Stimulated activated CD4-positive, alpha-beta T cell treated with anti-CD3 and anti-CD28 coated beads, Interleukin-1b, Interleukin-23, amount 100 ng/mL, for 4 hours (primary cell): ENCODE measurements around the gene FARS2.

Experiments used
- DNase-seq, 2 donors: peaks; one replicate each; pipeline ENCODE4 v3.0.0-alpha.2; 2020; ENCODE audit warnings: low read depth in 2 of 2

FARS2 gene

GRCh38 chr6:5754904-5755303, 493.6 kb downstream of the FARS2 start:
- no peak for DNase-seq

- no peak for DNase-seq
These were observed 498.3 kb downstream of the FARS2 start for GRCh38 chr6:5759571-5759970.

- DNase-seq: no peak
These were observed 500.1 kb downstream of the FARS2 start for GRCh38 chr6:5761370-5761769.

- no peak for DNase-seq
These were observed 501.3 kb downstream of the FARS2 start for GRCh38 chr6:5762561-5762968.

- DNase-seq: no peak
These were observed 502.1 kb downstream of the FARS2 start for GRCh38 chr6:5763407-5763806.

- DNase-seq: no peak
These were observed 502.6 kb downstream of the FARS2 start for GRCh38 chr6:5763871-5764270.

- no peak for DNase-seq
These were observed 503.2 kb downstream of the FARS2 start for GRCh38 chr6:5764401-5764955.

- DNase-seq: no peak
These were observed 503.9 kb downstream of the FARS2 start for GRCh38 chr6:5765141-5765760.

GRCh38 chr6:5766260-5766659, 504.9 kb downstream of the FARS2 start:
- DNase-seq: no peak

GRCh38 chr6:5767471-5767870, 506.2 kb downstream of the FARS2 start:
- no peak for DNase-seq

- DNase-seq: no peak
These were observed 509.9 kb downstream of the FARS2 start for GRCh38 chr6:5771211-5771610.

GRCh38 chr6:5771759-5772390, 510.6 kb downstream of the FARS2 start:
- no peak for DNase-seq

GRCh38 chr6:5772408-5773120, 511.3 kb downstream of the FARS2 start:
- DNase-seq: no peak

- DNase-seq: no peak
These were observed 514.8 kb downstream of the FARS2 start for GRCh38 chr6:5776104-5776503.

GRCh38 chr6:5776706-5777390, 515.5 kb downstream of the FARS2 start:
- DNase-seq: no peak

- DNase-seq: no peak
These were observed 517.1 kb downstream of the FARS2 start for GRCh38 chr6:5778317-5778857.

- no peak for DNase-seq
These were observed 517.6 kb downstream of the FARS2 start for GRCh38 chr6:5778906-5779305.

GRCh38 chr6:5781019-5781418, 519.7 kb downstream of the FARS2 start:
- DNase-seq: no peak

GRCh38 chr6:5781966-5782556, 520.7 kb downstream of the FARS2 start:
- no peak for DNase-seq

- DNase-seq: no peak
These were observed 521.7 kb downstream of the FARS2 start for GRCh38 chr6:5782783-5783547.

- no peak for DNase-seq
These were observed 522.3 kb downstream of the FARS2 start for GRCh38 chr6:5783584-5784089.
